ENCODE measurements around the gene TULP3. TPM values are rescaled to one million over a fixed set of nuclear protein-coding genes. Genes with fewer than 3 reads are reported as not detected.

TULP3 gene
- total RNA-seq, 2 experiments from 2014 or later: 5.6 to 6.0 TPM

DNA sequence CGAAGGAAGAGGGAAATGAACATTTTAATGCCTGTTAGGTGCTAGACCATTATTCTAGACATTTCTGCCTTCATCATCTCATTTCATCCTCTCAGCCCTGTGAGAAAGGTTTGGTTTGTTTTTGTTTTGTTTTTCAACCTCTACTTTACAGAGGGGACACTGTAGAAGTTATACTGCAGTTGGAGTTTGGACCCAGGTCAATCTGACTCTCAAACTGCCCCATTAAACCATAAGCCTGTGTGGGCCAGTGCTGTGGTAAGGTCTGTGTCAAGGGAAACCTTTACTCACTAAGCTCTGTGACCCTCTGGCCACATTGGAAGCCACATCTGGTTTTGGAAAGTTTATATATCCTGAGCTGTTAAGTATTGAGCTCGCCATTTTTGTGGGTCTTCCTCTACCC lies 77.0 kb downstream of the TULP3 start:
- Mint-ChIP-seq H3K4me1 (ENCODE audit: low read depth) (no peaks in the 10 kb centered on the region), H3K9me3 (no peaks in the 10 kb centered on the region), H3K27me3 (peaks cover 21% of the 10 kb centered on the region), H3K36me3 (ENCODE audit: low read depth) (no peaks in the 10 kb centered on the region), H3K4me3 (no peak overlapping the region), H3K27ac (no peak overlapping the region)
- ChIA-PET CTCF (interaction anchor here (1.1 kb wide), 1 partner anchor 106 kb away, joined by 4 read pairs; no protein-coding TSS in a partner anchor), POLR2A (no interaction called here)
- ATAC-seq (no peak), DNase-seq (no peak)
- TF ChIP-seq, protein P1, sequence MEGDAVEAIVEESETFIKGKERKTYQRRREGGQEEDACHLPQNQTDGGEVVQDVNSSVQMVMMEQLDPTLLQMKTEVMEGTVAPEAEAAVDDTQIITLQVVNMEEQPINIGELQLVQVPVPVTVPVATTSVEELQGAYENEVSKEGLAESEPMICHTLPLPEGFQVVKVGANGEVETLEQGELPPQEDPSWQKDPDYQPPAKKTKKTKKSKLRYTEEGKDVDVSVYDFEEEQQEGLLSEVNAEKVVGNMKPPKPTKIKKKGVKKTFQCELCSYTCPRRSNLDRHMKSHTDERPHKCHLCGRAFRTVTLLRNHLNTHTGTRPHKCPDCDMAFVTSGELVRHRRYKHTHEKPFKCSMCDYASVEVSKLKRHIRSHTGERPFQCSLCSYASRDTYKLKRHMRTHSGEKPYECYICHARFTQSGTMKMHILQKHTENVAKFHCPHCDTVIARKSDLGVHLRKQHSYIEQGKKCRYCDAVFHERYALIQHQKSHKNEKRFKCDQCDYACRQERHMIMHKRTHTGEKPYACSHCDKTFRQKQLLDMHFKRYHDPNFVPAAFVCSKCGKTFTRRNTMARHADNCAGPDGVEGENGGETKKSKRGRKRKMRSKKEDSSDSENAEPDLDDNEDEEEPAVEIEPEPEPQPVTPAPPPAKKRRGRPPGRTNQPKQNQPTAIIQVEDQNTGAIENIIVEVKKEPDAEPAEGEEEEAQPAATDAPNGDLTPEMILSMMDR (IDR thresholded peaks at IDR 0.05): no peak
- intact Hi-C loops (cut with micrococcal nuclease): no loop called here

DNA sequence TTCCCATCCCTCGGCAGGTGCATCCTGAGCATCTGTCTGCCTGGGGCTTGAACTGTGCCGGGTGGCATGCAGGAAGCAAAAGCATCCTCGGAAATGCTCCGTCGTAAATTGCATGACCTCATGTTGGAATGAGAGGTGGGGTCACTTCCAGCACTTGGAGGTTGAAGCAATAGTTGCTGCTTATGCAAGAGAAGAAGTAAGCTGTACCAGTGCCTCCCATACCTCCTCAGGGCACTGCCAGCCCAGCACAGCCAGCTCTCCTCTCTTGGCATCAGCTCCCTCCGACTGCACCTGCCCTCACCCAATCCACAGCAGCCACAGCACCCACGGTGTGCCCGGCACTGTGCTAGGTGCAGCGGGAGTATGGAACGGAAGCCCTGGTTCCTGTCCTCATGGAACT lies 80.1 kb downstream of the TULP3 start:
- no peak overlapping the region for H3K27ac Mint-ChIP-seq
- no peaks in the 10 kb centered on the region for H3K9me3 Mint-ChIP-seq
- CTCF ChIA-PET: no interaction called here
- ATAC-seq (no peak), DNase-seq (no peak)
- peaks cover 10% of the 10 kb centered on the region for H3K27me3 Mint-ChIP-seq
- no peaks in the 10 kb centered on the region for H3K36me3 Mint-ChIP-seq (ENCODE audit: low read depth)
- H3K4me1 Mint-ChIP-seq (ENCODE audit: low read depth): no peaks in the 10 kb centered on the region
- H3K4me3 Mint-ChIP-seq: no peak overlapping the region
- TF ChIP-seq, protein P1 (IDR thresholded peaks at IDR 0.05): no peak
- POLR2A ChIA-PET: no interaction called here
- intact Hi-C loops (cut with micrococcal nuclease): no loop called here

DNA sequence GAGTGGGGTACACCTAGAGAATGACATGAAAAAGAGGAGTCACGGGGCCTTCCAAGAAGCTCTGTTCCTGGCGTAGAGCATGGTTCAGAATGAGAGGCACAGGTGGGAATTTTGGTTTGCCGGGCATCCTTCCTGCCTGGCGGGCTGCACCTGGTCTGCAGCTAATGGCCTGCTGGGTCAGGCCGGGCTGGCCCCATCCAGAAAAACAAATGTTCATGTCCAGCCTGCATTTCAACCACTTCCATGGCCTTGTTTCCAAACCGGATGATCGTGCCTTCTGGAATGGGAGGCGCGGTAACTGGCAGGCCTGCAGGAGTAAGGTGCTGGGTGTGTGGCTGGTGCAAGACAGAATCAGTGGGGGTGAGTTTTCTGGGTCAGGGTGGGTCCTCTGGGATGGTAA lies 82.9 kb downstream of the TULP3 start:
- ChIA-PET CTCF (no interaction called here), POLR2A (no interaction called here)
- Mint-ChIP-seq H3K36me3 (ENCODE audit: low read depth) (no peaks in the 10 kb centered on the region), H3K4me1 (ENCODE audit: low read depth) (no peaks in the 10 kb centered on the region), H3K4me3 (no peak overlapping the region), H3K9me3 (no peaks in the 10 kb centered on the region), H3K27ac (no peak overlapping the region), H3K27me3 (peaks cover 6% of the 10 kb centered on the region)
- TF ChIP-seq, protein P1 (IDR thresholded peaks at IDR 0.05): no peak
- DNase-seq (no peak), ATAC-seq (no peak)
- intact Hi-C loops (cut with micrococcal nuclease): no loop called here

DNA sequence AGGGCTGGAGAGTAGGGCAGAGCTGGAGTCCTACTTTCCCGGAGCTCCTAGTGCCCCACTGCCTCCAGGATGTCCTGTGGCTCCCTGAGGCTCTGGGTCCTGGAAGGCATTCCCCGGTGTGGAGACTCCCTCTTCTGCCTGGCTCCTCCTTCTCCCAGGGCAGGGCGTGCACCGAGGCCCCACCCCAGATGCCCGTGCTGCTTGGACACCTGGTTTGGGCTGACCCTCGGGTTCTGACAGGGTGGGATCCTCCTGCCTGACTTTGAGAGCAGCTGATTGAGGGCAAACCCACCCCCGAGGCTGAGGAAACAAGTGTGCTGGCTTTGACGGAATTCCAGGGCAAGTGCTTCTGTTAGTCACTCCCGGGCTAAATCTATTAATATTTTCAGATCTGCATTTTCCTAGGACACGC lies 83.9 kb downstream of the TULP3 start:
- ChIA-PET CTCF (no interaction called here), POLR2A (no interaction called here)
- no peak for DNase-seq
- intact Hi-C loops (cut with micrococcal nuclease): no loop called here
- peaks cover 6% of the 10 kb centered on the region for H3K27me3 Mint-ChIP-seq
- no peaks in the 10 kb centered on the region for H3K9me3 Mint-ChIP-seq
- no peak for ATAC-seq
- TF ChIP-seq, protein P1 (IDR thresholded peaks at IDR 0.05): no peak
- no peaks in the 10 kb centered on the region for H3K36me3 Mint-ChIP-seq (ENCODE audit: low read depth)
- no peak overlapping the region for H3K4me3 Mint-ChIP-seq
- no peak overlapping the region for H3K27ac Mint-ChIP-seq
- no peaks in the 10 kb centered on the region for H3K4me1 Mint-ChIP-seq (ENCODE audit: low read depth)

DNA sequence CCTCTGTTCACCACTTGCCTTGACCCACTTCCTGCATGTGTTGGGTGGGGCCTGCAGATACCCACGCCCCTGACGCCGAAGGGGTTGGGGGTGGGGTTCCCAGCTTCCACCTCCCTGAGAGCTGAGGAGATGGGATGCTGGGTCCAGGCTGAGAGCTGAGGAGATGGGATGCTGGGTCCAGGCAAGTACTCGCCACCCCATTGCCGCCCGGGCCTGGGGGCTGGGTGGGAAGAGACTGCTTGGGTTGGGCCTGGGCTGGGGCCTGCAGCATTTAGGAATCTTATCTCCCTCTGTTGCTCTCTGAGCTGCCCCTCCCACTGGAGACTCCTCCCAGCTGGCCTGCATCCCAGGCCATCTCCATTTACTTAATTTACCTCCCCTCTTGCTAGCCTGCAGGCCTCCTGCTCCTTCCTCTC lies 85.9 kb downstream of the TULP3 start:
- Mint-ChIP-seq H3K27me3 (peaks cover 3% of the 10 kb centered on the region), H3K4me1 (ENCODE audit: low read depth) (no peaks in the 10 kb centered on the region), H3K4me3 (no peak overlapping the region), H3K36me3 (ENCODE audit: low read depth) (no peaks in the 10 kb centered on the region), H3K27ac (no peak overlapping the region), H3K9me3 (no peaks in the 10 kb centered on the region)
- DNase-seq (no peak), ATAC-seq (no peak)
- POLR2A ChIA-PET: no interaction called here
- TF ChIP-seq, protein P1 (IDR thresholded peaks at IDR 0.05): no peak
- CTCF ChIA-PET: interaction anchor here (1.4 kb wide), 1 partner anchor 96 kb away, joined by 3 read pairs; no protein-coding TSS in a partner anchor
- intact Hi-C loops (cut with micrococcal nuclease): no loop called here
